AG09309 (cell line): ENCODE measurements around the gene PCYT1B.
"Not testable (repeated sequence)": the region's sequence is repeated elsewhere in the genome, so short reads cannot be mapped to it uniquely, and the experiment has no call there.

Experiments
- DNase-seq: peaks from one replicate; pipeline ENCODE4 v3.0.0-alpha.2; 2010; ENCODE audit warnings: low read depth
- H3K4me3 ChIP-seq: 2 replicates; pipeline ENCODE4 v1.5.1; 2011; ENCODE audit warnings: mild to moderate bottlenecking, low read depth, low read length, moderate library complexity; ENCODE audit not compliant: control insufficient read depth
- TF ChIP-seq, protein P1 (sequence below): IDR thresholded peaks from 2 replicates; pipeline ENCODE4 v1.5.1; 2011; ENCODE audit warnings: mild to moderate bottlenecking, low read depth, low read length, inconsistent platforms; ENCODE audit not compliant: insufficient read depth, control insufficient read depth; ENCODE audit errors: missing control alignments

The PCYT1B gene

GRCh38 chrX:24659646-24660045 is 12.5 kb upstream of the PCYT1B start:
- TF ChIP-seq, protein P1, sequence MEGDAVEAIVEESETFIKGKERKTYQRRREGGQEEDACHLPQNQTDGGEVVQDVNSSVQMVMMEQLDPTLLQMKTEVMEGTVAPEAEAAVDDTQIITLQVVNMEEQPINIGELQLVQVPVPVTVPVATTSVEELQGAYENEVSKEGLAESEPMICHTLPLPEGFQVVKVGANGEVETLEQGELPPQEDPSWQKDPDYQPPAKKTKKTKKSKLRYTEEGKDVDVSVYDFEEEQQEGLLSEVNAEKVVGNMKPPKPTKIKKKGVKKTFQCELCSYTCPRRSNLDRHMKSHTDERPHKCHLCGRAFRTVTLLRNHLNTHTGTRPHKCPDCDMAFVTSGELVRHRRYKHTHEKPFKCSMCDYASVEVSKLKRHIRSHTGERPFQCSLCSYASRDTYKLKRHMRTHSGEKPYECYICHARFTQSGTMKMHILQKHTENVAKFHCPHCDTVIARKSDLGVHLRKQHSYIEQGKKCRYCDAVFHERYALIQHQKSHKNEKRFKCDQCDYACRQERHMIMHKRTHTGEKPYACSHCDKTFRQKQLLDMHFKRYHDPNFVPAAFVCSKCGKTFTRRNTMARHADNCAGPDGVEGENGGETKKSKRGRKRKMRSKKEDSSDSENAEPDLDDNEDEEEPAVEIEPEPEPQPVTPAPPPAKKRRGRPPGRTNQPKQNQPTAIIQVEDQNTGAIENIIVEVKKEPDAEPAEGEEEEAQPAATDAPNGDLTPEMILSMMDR, result no peak
- H3K4me3 ChIP-seq, result no peak overlapping the region
- no peak for DNase-seq

GRCh38 chrX:24659106-24659505 is 12.0 kb upstream of the PCYT1B start:
- TF ChIP-seq, protein P1, result no peak
- no peak overlapping the region for H3K4me3 ChIP-seq
- no peak for DNase-seq

DNA sequence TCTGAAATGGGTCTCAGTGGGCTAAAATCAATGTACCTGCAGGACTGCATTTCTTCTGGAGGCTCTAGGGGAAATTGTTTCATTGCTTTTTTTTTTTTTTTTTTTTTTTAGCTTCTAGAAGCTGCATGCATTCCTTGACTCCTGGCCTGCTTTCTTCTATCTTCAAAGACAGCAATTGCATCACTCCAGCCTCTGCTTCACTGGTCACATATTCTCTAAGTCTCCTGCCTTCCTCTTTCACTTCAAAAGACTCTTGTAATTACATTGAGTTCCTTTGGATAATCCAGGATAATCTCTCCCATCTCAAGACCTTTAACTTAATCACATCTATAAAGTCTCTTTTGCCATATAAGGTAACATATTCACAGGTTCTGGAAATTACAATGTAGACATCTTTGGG is 11.3 kb upstream of the PCYT1B start:
- TF ChIP-seq, protein P1, result no peak
- no peak for DNase-seq
- no peak overlapping the region for H3K4me3 ChIP-seq

DNA sequence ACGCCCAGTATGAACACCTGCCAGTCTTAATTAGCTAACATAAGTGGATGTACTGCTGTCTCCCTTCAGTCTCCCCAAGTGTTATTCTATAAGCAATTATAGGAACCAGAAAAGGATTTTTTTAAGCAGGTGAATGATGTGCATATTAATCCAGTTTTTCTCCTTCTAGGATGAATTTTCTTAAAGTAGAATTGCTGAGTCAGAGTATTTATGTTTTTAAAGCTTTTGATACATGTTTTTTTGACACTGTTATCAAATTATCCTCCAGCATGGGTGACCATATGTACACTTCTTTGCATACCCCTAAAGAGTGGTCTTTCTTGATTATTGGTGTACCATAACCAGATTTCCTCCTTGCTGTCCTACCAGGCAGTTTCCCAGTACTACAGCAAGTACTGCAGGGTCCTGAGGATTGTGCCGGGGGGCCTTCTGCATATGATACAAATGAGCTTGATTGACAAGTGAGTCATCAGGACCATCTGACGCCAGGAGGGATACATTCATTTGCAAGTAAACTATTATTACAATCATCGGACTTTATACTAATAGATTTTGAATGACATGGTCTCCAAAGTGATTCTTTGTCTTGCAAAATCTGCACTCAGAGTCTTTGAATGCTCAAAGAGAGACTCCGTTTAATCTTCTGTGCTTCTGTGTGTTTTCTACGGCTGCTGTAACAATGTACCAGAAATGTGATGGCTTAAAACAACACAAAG is 10.7 kb upstream of the PCYT1B start:
- no peak overlapping the region for H3K4me3 ChIP-seq
- no peak for DNase-seq
- TF ChIP-seq, protein P1, result no peak

- not testable (repeated sequence) for H3K4me3 ChIP-seq, DNase-seq
These were observed 8.5 kb upstream of the PCYT1B start for GRCh38 chrX:24655679-24656078.

GRCh38 chrX:24651783-24652182 is 4.6 kb upstream of the PCYT1B start:
- no peak for DNase-seq
- no peak overlapping the region for H3K4me3 ChIP-seq
- TF ChIP-seq, protein P1, result no peak

DNA sequence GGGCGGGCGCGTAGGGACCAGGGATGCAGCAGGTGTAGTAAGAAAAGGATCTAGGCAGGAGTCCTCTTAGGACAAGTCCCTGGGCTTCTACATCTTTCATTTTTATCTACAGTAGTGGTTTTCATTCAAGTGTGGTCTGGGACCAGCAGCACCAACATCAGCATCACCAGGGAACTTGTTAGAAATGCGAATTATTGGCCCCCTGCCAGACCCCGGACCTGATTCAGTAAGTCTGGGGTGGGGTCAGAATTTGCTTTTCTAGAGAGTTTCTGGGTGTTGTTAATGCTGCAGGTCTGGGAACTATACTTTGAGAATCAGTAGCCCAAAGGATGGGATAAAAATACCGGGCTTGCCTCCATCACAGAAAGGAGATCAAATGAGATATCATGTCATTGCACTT is 1.3 kb upstream of the PCYT1B start:
- TF ChIP-seq, protein P1, result no peak
- no peak for DNase-seq
- H3K4me3 ChIP-seq, result no peak overlapping the region
